HepG2 (cell line): ENCODE measurements around the gene ABT1. TPM values are rescaled to one million over a fixed set of nuclear protein-coding genes. Genes with fewer than 3 reads are reported as not detected.

Source experiments
- AGO1 ChIP-seq: fragments of 200-400 bp; formaldehyde crosslinking; IDR thresholded peaks from 2 replicates; pipeline ENCODE4 v1.6.1; 2017; ENCODE audit warnings: mild to moderate bottlenecking, low read depth, low read length, moderate library complexity; ENCODE audit not compliant: poor library complexity, severe bottlenecking
- ARNT2 ChIP-seq: sonication (generic); formaldehyde crosslinking; IDR thresholded peaks from 2 replicates; pipeline ENCODE4 v1.8.0; 2022; ENCODE audit warnings: mild to moderate bottlenecking, low read depth, missing genetic modification reagents, moderate library complexity
- ARNTL ChIP-seq: sonication (generic); formaldehyde crosslinking; IDR thresholded peaks from 2 replicates; pipeline ENCODE4 v1.4.0; 2020; ENCODE audit warnings: mild to moderate bottlenecking, missing genetic modification reagents
- DRAP1 ChIP-seq: IDR thresholded peaks from 2 replicates; pipeline ENCODE4 v1.6.1; 2016; ENCODE audit warnings: missing genetic modification reagents, missing compliant biosample characterization
- HOXA3 ChIP-seq: sonication (generic); formaldehyde crosslinking; IDR thresholded peaks from 2 replicates; pipeline ENCODE4 v1.5.0; 2020; ENCODE audit warnings: missing genetic modification reagents
- JUN ChIP-seq: sonication (generic); formaldehyde crosslinking; IDR thresholded peaks from 2 replicates; pipeline ENCODE4 v1.4.0; 2020; ENCODE audit warnings: mild to moderate bottlenecking, missing genetic modification reagents
- NFRKB ChIP-seq: fragments of 450-650 bp; IDR thresholded peaks from 2 replicates; pipeline ENCODE4 v1.6.1; 2017
- NKX3-1 ChIP-seq: sonication (generic); formaldehyde crosslinking; IDR thresholded peaks from 2 replicates; pipeline ENCODE4 v1.5.0; 2020; ENCODE audit warnings: missing genetic modification reagents
- NPAS2 ChIP-seq: sonication (generic); formaldehyde crosslinking; IDR thresholded peaks from 2 replicates; pipeline ENCODE4 v1.8.0; 2022; ENCODE audit warnings: mild to moderate bottlenecking, missing genetic modification reagents, borderline replicate concordance
- PHF20 ChIP-seq: sonication (generic); formaldehyde crosslinking; IDR thresholded peaks from 2 replicates; pipeline ENCODE4 v1.5.0; 2020; ENCODE audit warnings: mild to moderate bottlenecking, missing genetic modification reagents
- SKI ChIP-seq: fragments of 450-650 bp; IDR thresholded peaks from one replicate; pipeline ENCODE4 v1.6.1; 2018; ENCODE audit warnings: mild to moderate bottlenecking; ENCODE audit not compliant: partially characterized antibody
- TAF15 ChIP-seq: fragments of 200-400 bp; formaldehyde crosslinking; IDR thresholded peaks from one replicate; pipeline ENCODE4 v1.6.1; 2018; ENCODE audit warnings: mild to moderate bottlenecking, low read depth, low read length; ENCODE audit not compliant: poor library complexity, severe bottlenecking
- TEAD2 ChIP-seq: sonication (generic); formaldehyde crosslinking; IDR thresholded peaks from 2 replicates; pipeline ENCODE4 v1.9.0; 2021; ENCODE audit warnings: missing genetic modification reagents
- YEATS4 ChIP-seq: sonication (generic); formaldehyde crosslinking; IDR thresholded peaks from 2 replicates; pipeline ENCODE4 v1.4.0; 2020; ENCODE audit warnings: missing genetic modification reagents, borderline replicate concordance
- ZBTB1 ChIP-seq: sonication (generic); formaldehyde crosslinking; IDR thresholded peaks from 2 replicates; pipeline ENCODE4 v1.4.0; 2020; ENCODE audit warnings: missing genetic modification reagents, borderline replicate concordance
- ZKSCAN8 ChIP-seq: IDR thresholded peaks from 2 replicates; pipeline ENCODE4 v1.6.1; 2016; ENCODE audit warnings: borderline replicate concordance, missing genetic modification reagents, missing compliant biosample characterization
- ZNF24 ChIP-seq: fragments of 450-650 bp; IDR thresholded peaks from 2 replicates; pipeline ENCODE4 v1.6.1; 2017; ENCODE audit warnings: antibody characterized with exemption, mild to moderate bottlenecking
- ZNF382 ChIP-seq: sonication (generic); formaldehyde crosslinking; IDR thresholded peaks from 2 replicates; pipeline ENCODE4 v1.5.0; 2020; ENCODE audit warnings: missing genetic modification reagents, mild to moderate bottlenecking, borderline replicate concordance
- ZNF414 ChIP-seq: sonication (generic); formaldehyde crosslinking; IDR thresholded peaks from 2 replicates; pipeline ENCODE4 v1.5.0; 2020; ENCODE audit warnings: missing genetic modification reagents
- ZNF550 ChIP-seq: sonication (generic); formaldehyde crosslinking; IDR thresholded peaks from 2 replicates; pipeline ENCODE4 v1.4.0; 2020; ENCODE audit warnings: mild to moderate bottlenecking, missing genetic modification reagents, borderline replicate concordance
- ZNF607 ChIP-seq: sonication (generic); formaldehyde crosslinking; IDR thresholded peaks from 2 replicates; pipeline ENCODE4 v1.5.1; 2020; ENCODE audit warnings: missing genetic modification reagents, mild to moderate bottlenecking, borderline replicate concordance
- ZNF703 ChIP-seq: sonication (generic); formaldehyde crosslinking; IDR thresholded peaks from 2 replicates; pipeline ENCODE4 v1.5.1; 2020; ENCODE audit warnings: missing genetic modification reagents, mild to moderate bottlenecking, moderate library complexity, borderline replicate concordance
- ZNF776 ChIP-seq: sonication (generic); formaldehyde crosslinking; IDR thresholded peaks from 2 replicates; pipeline ENCODE4 v1.4.0; 2020; ENCODE audit warnings: mild to moderate bottlenecking, missing genetic modification reagents
- ZSCAN30 ChIP-seq: sonication (generic); formaldehyde crosslinking; IDR thresholded peaks from 2 replicates; pipeline ENCODE4 v1.5.0; 2020; ENCODE audit warnings: mild to moderate bottlenecking, missing genetic modification reagents
- polyA plus RNA-seq, 8 experiments: library from polyadenylated mRNA; depleted of rRNA in 3 of 8; stranded (reverse) in 7 of 8; unstranded in 1 of 8; fragments of >200 nt; fragmentation: Illumina TruSeq in 4 of 8; extraction: Trizol in 4 of 8; gene quantifications; 2 replicates each; pipeline versions ENCODE4 v1.2.1 to v1.2.3, GENCODE V29; 2011 to 2016; ENCODE audit warnings: low read depth in 4 of 8, missing spikeins in 1 of 8, mixed read lengths in 1 of 8; ENCODE audit not compliant: insufficient read depth in 1 of 8
- total RNA-seq, 5 experiments: library from RNA; depleted of rRNA; stranded (reverse); fragments of >200 nt; fragmentation: Illumina TruSeq; extraction: Trizol; gene quantifications; 2 replicates each; pipeline ENCODE4 v1.2.3, GENCODE V29; 2016; ENCODE audit warnings: low read depth in 1 of 5
- TF ChIP-seq, protein P1 (sequence below): conservative IDR thresholded peaks from 2 replicates; pipeline ENCODE4 v1.6.1; 2018; ENCODE audit warnings: missing genetic modification reagents
- TF ChIP-seq, protein P2 (sequence below): sonication (generic); formaldehyde crosslinking; IDR thresholded peaks from 2 replicates; pipeline ENCODE4 v1.5.1; 2020; ENCODE audit warnings: mild to moderate bottlenecking, missing genetic modification reagents, borderline replicate concordance
- TF ChIP-seq, protein P3 (sequence below): sonication (generic); formaldehyde crosslinking; IDR thresholded peaks from 2 replicates; pipeline ENCODE4 v1.4.0; 2020; ENCODE audit warnings: mild to moderate bottlenecking, missing genetic modification reagents

Gene ABT1
- total and polyA plus RNA-seq, 2 of the 13 experiments (the other 11 are each of a cell fraction or from before 2014, with no cell fraction given), result 38.4 TPM

GRCh38 chr6:26553264-26553634 is 43.5 kb upstream of the ABT1 start (continued):
- TF ChIP-seq, protein P1, sequence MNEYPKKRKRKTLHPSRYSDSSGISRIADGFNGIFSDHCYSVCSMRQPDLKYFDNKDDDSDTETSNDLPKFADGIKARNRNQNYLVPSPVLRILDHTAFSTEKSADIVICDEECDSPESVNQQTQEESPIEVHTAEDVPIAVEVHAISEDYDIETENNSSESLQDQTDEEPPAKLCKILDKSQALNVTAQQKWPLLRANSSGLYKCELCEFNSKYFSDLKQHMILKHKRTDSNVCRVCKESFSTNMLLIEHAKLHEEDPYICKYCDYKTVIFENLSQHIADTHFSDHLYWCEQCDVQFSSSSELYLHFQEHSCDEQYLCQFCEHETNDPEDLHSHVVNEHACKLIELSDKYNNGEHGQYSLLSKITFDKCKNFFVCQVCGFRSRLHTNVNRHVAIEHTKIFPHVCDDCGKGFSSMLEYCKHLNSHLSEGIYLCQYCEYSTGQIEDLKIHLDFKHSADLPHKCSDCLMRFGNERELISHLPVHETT (CRISPR knock-in tag), result peak; percentile 32; the same call in 1 of the 2 replicates
- no peak for TF ChIP-seq ARNTL (CRISPR knock-in tag)
- no peak for TF ChIP-seq ZNF776
- TF ChIP-seq, protein P2, sequence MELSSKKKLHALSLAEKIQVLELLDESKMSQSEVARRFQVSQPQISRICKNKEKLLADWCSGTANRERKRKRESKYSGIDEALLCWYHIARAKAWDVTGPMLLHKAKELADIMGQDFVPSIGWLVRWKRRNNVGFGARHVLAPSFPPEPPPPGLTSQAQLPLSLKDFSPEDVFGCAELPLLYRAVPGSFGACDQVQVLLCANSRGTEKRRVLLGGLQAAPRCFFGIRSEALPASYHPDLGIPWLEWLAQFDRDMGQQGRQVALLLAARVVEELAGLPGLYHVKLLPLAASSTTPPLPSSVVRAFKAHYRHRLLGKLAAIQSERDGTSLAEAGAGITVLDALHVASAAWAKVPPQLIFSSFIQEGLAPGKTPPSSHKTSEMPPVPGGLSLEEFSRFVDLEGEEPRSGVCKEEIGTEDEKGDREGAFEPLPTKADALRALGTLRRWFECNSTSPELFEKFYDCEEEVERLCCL (CRISPR knock-in tag), result no peak
- no peak for TF ChIP-seq TAF15
- TF ChIP-seq DRAP1, result peak; percentile 92
- TF ChIP-seq SKI, result no peak
- no peak for TF ChIP-seq ZKSCAN8
- TF ChIP-seq ZSCAN30, result 0 out of 2 replicates have a peak, but pooled peaks have one; percentile 76
- no peak for TF ChIP-seq PHF20 (CRISPR knock-in tag)
- no peak for TF ChIP-seq ZNF382 (CRISPR knock-in tag)
- no peak; the same call in 1 of the 2 replicates for TF ChIP-seq ZNF607 (CRISPR knock-in tag)
- no peak for TF ChIP-seq JUN (CRISPR knock-in tag)
- TF ChIP-seq NPAS2 (CRISPR knock-in tag), result no peak
- no peak for TF ChIP-seq ZNF550 (CRISPR knock-in tag)
- no peak for TF ChIP-seq YEATS4
- TF ChIP-seq ARNT2 (CRISPR knock-in tag), result no peak
- TF ChIP-seq ZNF703 (CRISPR knock-in tag), result 0 out of 2 replicates have a peak, but pooled peaks have one; percentile 42
- TF ChIP-seq AGO1, result no peak
- TF ChIP-seq ZNF414 (CRISPR knock-in tag), result no peak
- TF ChIP-seq ZBTB1 (CRISPR knock-in tag), result no peak
- no peak for TF ChIP-seq NKX3-1 (CRISPR knock-in tag)
- TF ChIP-seq HOXA3 (CRISPR knock-in tag), result peak; percentile 32; the same call in 1 of the 2 replicates
- peak; percentile 98 for TF ChIP-seq ZNF24
- no peak for TF ChIP-seq TEAD2 (CRISPR knock-in tag)
- TF ChIP-seq, protein P3, sequence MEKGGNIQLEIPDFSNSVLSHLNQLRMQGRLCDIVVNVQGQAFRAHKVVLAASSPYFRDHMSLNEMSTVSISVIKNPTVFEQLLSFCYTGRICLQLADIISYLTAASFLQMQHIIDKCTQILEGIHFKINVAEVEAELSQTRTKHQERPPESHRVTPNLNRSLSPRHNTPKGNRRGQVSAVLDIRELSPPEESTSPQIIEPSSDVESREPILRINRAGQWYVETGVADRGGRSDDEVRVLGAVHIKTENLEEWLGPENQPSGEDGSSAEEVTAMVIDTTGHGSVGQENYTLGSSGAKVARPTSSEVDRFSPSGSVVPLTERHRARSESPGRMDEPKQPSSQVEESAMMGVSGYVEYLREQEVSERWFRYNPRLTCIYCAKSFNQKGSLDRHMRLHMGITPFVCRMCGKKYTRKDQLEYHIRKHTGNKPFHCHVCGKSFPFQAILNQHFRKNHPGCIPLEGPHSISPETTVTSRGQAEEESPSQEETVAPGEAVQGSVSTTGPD (CRISPR knock-in tag), result no peak
- TF ChIP-seq NFRKB, result no peak
